Vagina (tissue), 2 donors: Measurements from ENCODE around the gene SMIM21.

Experiments used
- POLR2A ChIP-seq, 2 donors: fragments of 450-650 bp; IDR thresholded peaks; one replicate each; pipeline ENCODE4 v1.6.1; 2017; ENCODE audit warnings: antibody characterized with exemption in 2 of 2, mild to moderate bottlenecking in 2 of 2, moderate library complexity in 2 of 2
- TF ChIP-seq, protein P1 (sequence below), 3 experiments: fragments of 450-650 bp in 2 of 3; fragments of 200-600 bp in 1 of 3; sonication (generic) in 1 of 3; IDR thresholded peaks; one replicate each; pipeline ENCODE4 v1.5.1; 2017 to 2019; ENCODE audit warnings: antibody characterized with exemption in 3 of 3, mild to moderate bottlenecking in 2 of 3, moderate library complexity in 2 of 3

DNA sequence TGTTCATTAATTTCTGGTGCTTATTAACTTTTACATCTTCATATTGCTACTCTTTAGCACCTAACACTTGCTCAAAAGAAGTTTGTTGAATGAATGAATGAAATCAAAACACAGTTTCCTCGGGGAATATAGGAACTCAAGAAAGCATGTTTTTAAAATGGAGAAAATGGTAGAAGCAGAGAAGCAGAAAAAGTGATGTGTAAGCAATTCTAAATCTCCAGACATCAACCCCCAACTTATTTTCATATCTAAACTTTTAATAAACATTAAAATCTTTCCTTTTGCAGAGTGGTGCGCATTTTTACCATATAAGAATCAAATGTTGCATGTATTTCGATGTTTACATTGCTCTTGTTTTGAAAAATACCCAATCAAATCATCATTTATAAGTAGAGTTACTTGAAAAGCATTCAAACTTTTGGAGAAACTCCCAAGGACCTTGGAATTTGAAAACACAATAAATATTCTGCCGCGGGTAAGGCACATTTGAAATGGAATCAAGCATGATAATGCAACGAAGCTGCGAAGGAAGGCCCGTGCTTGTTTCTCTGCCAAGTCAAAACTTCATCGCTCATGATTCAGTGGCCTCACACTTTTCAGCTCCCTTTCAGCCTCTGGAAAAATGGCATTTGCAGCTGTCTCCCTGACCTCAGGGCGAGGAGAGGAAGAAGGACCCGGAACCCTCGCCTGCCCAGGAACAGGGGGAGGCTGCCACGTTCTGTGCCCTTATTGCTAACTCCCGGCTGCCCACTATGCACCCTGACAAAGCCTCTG is 26.7 kb upstream of the SMIM21 start:
- TF ChIP-seq, protein P1, sequence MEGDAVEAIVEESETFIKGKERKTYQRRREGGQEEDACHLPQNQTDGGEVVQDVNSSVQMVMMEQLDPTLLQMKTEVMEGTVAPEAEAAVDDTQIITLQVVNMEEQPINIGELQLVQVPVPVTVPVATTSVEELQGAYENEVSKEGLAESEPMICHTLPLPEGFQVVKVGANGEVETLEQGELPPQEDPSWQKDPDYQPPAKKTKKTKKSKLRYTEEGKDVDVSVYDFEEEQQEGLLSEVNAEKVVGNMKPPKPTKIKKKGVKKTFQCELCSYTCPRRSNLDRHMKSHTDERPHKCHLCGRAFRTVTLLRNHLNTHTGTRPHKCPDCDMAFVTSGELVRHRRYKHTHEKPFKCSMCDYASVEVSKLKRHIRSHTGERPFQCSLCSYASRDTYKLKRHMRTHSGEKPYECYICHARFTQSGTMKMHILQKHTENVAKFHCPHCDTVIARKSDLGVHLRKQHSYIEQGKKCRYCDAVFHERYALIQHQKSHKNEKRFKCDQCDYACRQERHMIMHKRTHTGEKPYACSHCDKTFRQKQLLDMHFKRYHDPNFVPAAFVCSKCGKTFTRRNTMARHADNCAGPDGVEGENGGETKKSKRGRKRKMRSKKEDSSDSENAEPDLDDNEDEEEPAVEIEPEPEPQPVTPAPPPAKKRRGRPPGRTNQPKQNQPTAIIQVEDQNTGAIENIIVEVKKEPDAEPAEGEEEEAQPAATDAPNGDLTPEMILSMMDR (IDR thresholded peaks at IDR 0.05): no peak
- no peak for TF ChIP-seq POLR2A (IDR thresholded peaks at IDR 0.05)
